GM19395 (cell line): ENCODE data around the gene HOXA7.

Experiments used
- ATAC-seq: cut with Tn5 transposase; IDR thresholded peaks from one replicate; pipeline ENCODE4 v1.9.1; 2021; ENCODE audit warnings: mild to moderate bottlenecking, moderate library complexity; ENCODE audit not compliant: unreplicated experiment

HOXA7 gene

DNA sequence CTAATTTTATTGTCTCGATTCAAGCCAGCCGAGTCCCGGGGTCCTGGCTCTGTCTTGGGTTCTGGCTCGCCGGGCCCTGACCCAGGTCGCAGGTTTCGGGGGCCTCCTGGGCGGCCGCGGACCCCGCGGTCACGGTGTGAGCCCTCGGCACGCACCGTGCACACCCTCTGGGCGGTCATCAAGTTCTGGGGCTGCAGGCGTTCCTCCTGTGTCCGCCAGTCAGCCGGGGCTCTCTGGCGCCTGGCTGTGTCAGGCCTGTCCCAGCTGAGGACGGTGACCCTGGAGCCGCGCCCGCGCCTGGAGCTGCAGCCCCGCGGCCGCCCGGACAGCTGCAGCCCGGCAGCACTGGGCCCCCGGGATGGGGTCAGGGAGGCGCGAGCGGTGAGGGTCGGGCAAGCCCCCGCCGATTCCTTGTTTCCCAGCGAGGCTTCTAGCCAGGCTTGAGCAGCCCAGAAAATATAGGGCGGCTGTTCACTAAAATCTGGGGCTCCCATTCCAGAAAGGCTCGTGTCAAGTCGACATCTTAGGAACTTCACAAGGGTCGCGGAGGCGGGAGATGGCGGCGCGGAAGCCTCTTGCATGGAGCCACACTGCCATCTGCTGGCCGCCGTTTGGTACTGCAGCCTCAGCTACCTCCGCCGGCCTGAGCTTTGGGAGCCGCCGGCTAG is 4.2 kb upstream of the HOXA7 start:
- ATAC-seq: peak; percentile 65

DNA sequence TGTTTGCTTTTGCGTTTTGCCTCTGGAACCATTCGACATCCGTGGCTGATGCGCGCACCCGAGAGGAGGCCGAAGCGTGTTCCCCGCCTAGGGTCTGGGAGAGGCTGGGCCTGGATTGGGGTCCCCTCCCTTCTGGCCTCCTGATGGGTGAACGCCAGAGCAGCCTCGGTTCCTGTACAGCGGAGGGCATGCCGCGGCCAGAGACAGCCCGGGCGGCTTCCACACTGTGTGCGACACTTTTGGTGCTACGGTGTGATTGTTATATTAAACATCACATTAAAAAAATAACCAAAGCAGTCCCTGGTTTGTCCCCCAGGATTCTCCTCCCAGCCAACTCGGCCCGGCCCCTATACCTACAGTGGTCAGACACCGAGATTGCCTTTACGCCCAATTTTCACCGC is 3.7 kb upstream of the HOXA7 start:
- peak; percentile 10 for ATAC-seq

DNA sequence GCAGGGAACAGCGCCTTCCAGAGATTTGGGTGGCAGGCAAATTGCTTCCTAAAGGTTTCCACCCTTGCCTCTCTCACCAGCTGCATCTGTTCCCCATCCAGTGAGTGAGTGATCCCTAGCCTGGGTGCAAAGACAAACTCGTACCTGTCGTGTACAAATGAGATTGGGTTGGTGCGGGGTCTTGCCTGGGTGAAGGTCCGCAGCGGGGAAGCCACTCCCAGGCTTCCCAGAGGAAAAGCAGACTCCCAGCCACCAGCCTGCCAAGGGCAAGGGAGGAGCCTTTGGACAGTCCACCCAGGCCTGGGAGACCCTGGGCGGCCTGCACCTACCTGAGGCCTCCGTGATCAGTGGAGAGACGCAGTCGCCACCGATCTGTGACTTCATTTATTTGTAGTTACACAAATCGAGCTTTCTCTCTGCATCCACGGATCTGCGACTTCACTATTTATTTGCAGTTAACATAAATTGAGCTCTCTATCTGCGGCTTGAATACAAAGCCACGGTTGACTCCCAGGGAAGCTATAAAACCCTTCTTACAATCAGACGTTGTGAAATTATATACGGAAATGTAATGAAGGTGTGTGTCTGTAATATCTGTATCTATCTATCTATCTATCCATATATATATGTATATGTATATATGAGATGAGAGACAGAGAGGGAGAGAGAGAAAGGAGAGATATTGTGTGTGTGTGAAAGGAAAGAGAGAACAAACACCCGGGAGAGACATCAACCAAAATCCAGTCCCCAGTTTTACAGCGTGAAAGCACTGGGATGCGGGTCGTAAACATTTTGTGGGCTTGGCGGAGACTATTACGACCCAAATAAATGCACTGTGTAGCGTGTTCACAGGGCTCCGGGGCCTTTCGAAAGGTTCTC is 3.0 kb upstream of the HOXA7 start:
- ATAC-seq: no peak

- no peak for ATAC-seq
Measured at GRCh38 chr7:27158436-27159265, 2.2 kb upstream of the HOXA7 start.

GRCh38 chr7:27157702-27158431 is 1.4 kb upstream of the HOXA7 start:
- no peak for ATAC-seq

- no peak for ATAC-seq
Measured at GRCh38 chr7:27156916-27157701, 634 bp upstream of the HOXA7 start.

GRCh38 chr7:27155816-27156507 is 513 bp downstream of the HOXA7 start:
- no peak for ATAC-seq

DNA sequence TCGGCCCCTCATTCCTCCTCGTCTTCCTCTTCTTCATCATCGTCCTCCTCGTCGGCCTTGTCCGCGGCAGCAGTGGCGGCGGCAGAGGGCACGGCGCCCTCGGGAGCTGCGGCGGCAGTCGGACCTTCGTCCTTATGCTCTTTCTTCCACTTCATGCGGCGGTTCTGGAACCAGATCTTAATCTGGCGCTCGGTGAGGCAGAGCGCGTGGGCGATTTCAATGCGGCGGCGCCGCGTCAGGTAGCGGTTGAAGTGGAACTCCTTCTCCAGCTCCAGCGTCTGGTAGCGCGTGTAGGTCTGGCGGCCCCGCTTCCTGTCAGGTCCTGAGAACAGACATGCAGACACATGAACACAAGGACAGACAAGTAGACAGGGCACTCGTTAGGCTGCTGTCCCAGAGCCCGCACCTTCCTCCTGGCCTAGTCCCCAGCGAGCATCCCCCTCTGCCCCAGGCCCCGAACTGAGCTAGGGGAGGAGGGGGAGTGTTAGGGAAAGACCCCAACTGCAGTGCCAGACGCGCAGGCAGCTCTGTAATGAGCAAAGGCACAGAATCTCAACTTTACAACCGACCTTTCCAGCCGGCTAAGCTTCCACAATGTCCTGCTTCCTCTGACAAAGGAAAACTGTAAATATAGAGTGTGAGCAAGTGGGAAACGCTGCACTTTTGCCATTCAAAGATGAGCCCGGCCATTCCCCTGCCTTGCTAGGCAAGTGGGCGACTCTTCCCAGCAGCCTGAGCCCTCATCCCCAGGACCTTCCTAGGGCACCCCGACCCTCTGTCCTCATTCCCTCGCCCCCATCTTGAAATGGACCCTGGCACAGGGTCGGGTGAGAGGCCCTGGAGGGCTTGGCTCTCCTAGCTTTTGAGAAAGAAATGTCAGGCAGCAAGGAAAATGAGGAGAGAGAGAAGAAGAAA is 1.3 kb downstream of the HOXA7 start:
- ATAC-seq: no peak

- no peak for ATAC-seq
Measured at GRCh38 chr7:27154369-27154768, 2.1 kb downstream of the HOXA7 start.

DNA sequence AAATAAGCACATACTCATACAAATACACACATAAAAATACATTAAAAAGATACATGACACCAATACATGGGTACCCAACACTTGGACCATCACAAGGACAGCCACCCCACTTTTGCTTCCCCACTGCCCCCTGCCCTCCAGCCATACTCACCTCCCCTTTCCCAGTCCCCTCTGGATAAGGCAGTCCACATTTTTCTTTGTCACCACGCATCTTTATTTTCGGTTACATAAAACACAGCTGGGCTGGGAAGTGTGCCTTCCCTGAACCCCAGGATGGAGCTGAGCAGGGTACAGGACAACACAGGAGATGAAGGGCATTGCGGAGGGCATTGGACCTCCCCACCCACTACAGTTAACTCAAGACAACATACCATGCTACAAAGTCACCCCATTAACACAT is 2.9 kb downstream of the HOXA7 start:
- no peak for ATAC-seq

DNA sequence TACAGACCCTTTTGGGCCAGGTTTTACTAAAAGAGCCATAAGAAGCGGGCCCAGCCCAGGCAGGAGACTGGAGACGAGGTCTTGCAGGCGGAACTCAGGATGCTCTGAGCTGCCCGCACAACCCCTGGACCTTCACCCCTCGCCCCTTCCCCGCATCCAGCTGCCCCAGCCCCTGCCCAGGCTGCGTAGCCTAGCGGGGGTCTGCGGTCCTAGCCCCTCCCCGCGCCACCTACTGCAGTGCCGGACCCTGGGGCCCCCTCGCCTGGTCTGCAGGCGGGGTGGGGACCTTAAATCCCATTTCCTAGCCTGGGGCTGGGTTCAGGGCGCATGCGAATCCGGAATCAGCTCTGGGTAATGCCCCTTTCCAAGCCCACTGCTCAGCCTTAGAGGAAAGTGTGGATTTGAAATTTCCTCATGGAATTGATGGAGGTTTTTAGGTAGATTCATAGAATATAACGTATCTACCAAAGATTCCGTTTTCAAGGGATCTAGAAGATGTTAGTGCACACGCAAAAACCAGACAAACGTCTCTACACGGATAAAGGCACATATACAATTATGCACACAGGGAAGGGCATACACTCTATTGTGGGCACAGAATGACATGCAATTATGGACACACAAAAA is 3.5 kb downstream of the HOXA7 start:
- ATAC-seq: no peak

DNA sequence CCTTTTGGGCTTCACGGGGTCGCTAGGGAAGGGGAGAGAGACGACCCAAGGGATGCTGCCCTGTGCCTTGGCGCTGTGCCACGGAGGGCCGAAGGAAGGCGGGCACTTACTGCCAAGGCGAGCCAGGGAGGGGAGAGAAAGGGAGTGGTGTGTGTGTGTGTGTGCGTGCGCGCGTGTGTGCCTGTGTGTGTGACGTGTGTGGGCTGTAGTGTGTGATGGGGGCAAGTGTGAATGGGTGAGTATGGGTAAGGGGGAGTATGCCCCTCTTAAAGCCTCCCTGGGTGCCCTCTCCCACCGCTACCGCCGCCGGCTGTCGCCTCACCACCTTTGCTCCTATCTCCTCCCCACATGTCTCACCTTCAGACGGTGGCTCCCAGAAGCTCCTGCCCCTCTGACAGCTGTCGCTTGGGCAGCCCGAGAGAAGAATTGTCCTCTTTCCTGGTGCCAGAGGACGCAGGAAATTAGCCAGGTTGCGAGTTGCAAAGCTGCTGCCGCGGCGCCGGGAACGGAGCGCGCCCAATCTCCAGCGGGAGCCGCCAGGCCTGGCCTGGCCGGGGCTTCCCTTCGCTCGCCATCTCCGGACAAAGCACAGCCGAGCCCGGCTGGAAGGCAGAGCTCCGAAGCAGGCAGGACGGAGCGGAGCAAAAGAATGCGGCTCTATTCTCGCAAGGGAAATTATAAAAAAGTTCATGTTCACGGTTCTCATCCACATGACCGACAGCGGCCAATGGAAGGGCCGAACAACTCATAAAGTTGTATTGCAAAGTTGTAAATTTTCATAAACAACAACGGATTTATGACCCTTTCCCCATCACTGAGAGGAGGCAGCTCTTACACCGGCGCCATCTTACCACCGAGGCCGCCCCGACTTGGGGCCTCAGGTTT is 4.3 kb downstream of the HOXA7 start, which contains the start of gene HOXA3:
TSS of gene HOXA3 (minus strand) at position 653 of the 885 bp plus-strand sequence. CDS start 41,943 bp downstream, outside the sequence.
- ATAC-seq: no peak

GRCh38 chr7:27151341-27151930 is 5.0 kb downstream of the HOXA7 start:
- ATAC-seq: no peak

- peak; percentile 85 for ATAC-seq
Measured at GRCh38 chr7:27150568-27151340, 5.7 kb downstream of the HOXA7 start.

DNA sequence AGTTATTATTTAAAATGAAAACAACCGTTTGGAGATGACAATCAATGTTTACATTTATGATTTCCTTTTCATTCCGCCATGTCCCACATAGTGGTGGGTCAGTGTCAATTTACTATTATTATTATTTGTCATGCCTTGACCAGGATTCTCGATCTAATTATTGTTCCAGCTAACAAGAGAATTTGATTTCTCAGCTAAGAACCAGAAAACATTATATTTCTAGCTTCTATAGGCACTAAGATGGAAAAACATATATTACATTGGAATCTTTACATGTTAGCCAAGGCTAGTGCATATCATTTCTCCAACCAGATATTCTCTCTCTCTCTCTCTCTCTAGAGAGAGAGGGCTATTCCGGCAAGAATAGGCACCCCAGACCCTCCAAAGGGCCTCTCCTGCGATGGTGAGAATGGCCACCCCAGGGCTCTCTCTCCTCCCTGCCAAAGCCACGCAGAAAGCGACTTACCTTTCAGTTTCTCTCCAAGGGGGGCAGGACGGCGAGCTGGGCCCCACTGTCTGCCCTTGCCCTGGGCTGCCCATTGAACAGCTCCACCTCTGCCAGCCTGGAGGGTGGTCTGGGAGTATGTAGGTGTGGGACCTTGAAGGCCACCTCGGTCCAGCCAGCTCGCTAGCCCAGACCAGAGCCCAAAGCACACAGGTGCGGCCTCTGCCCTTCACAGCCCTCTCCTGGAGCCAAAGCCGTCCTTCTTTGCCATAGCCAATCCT is 6.5 kb downstream of the HOXA7 start:
- ATAC-seq: no peak
